ENCODE data around the gene DGCR6L.
"Not testable (repeated sequence)": the region's sequence is repeated elsewhere in the genome, so short reads cannot be mapped to it uniquely, and the experiment has no call there.

DNA sequence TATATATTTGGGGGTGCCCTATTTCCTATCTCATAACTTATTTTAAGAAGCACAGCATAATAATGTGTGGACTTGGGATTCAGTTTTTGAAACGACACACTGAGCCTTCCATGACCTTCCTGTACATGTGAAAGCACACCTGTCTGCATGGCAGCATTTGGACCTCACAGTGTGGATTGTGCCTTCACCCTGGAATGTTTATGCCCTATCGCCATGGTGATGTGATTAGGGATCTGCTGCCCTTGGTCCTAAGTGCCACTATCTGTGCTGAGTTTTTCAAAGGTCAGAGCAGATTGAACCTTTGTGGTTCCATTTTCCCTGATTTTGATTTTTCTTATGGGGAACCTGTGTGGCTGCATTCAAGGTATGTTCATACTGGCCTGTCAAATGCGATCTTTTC is 17.9 kb upstream of the DGCR6L start:
- TF ChIP-seq CTCF (IDR thresholded peaks at IDR 0.05); EP300 (IDR thresholded peaks at IDR 0.05; ENCODE audit: low read depth); POLR2A (IDR thresholded peaks at IDR 0.05): not testable (repeated sequence)

All from transverse colon (tissue), 3 donors.